Measurements from ENCODE around the gene SPA17.

The SPA17 gene

DNA sequence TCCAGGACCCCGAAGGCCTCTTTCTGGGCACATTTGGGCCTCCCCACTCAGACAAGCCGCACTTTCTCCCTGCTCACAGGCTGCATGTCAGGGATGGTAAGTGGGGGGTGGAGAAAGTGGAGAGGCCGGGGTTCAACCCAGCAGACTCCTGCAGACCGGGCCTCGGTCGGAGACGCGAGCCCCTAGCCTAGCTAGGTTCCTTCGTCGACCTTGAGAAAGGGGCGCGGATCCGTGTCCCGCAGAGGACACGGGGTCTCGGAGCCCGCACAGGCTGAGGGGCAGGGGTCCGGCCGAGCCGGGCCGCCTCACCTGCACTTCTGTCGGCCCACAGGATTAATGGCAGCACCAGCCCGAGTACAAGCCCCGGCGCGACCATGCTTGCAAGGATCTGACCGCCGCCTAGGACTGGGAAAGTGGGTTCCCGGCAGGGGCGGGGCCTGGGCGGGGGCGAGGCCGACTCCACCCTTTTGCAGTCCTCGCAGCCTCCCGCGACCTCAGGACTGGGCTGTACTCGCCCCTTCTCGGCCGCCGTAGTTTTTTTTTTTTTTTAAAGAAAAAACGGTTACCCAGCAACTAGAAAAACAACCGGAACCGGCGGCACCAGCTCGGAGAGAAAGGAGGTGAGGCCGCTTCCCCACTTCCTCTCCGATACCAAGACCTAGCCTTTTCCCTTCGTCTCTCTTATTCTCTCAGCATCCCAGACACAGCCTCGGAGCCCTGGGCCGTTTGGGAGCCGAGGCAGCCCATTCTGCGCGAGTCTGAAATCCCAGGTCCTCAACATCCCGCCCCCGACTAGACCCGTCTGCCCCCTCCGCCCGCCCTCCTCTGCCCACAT is at the start of gene SPA17, which contains the start of gene SIAE:
Gene SPA17, plus strand, starts transcription at position 572 of the 835 bp plus-strand sequence. CDS start 1,361 bp downstream, outside the sequence.
Gene SIAE, minus strand, starts transcription at position 407 of the 835 bp plus-strand sequence. Its CDS starts 31 bp downstream, at position 376.
- DNase-seq = peak; percentile 59 to 87

- DNase-seq = no peak
These were observed 48.1 kb upstream of the SPA17 start for GRCh38 chr11:124625504-124626168.

GRCh38 chr11:124627546-124627945 is 46.2 kb upstream of the SPA17 start:
- no peak for DNase-seq

DNA sequence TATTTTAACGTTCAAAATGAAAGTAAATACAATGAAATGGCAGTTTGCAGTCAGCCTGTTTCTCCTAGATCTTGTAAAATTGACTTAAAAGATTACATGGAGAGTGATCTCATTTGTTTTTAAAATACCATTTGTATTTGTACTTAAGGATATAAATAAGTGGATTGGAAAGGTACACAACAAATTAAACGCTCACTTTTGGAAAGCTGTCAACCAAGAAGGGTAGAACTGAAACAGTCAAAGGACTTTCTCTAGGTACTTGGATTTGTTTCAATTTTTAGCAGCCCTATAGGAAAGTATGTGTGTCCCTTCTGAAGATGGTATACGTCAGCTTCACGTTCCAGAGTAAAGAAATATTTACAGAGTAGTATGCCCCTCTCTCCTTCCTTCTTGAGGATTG is 43.7 kb upstream of the SPA17 start:
- DNase-seq = no peak

GRCh38 chr11:124633355-124633754 is 40.3 kb upstream of the SPA17 start:
- no peak for DNase-seq

GRCh38 chr11:124635932-124636331 is 37.8 kb upstream of the SPA17 start:
- DNase-seq = no peak

- DNase-seq = no peak
These were observed 35.2 kb upstream of the SPA17 start for GRCh38 chr11:124638500-124638899.

- no peak for DNase-seq
These were observed 34.5 kb upstream of the SPA17 start for GRCh38 chr11:124639186-124639585.

- no peak for DNase-seq
These were observed 33.0 kb upstream of the SPA17 start for GRCh38 chr11:124640666-124641065.

GRCh38 chr11:124642628-124643027 is 31.1 kb upstream of the SPA17 start:
- no peak for DNase-seq

DNA sequence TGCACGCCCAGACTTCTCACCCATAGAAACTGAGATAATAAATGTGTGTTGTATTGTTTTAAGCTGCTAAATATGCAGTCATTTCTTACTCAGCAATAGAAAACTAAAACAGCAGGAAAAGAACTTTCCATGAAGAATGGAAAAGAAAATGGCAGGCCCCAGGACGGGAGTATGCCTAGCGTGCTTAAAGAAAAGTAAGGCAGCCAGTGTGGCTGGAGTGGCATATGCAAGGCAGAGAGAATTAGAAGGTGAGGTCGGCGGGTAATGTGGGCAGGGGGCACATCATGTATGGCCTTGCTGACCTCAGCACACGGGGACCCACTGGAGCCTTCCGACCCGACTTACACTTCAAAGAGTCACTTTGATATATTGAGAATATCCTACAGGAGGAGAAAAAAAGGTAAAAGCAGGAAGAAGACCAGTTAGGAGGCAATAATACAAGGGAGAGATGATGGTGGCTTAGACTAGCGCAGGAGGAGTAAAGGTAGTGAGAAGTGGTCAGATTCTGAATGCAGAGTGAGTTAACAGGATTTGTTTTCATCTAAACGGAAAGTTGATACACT is 30.6 kb upstream of the SPA17 start:
- no peak for DNase-seq

- no peak for DNase-seq
These were observed 29.9 kb upstream of the SPA17 start for GRCh38 chr11:124643605-124644425.

DNA sequence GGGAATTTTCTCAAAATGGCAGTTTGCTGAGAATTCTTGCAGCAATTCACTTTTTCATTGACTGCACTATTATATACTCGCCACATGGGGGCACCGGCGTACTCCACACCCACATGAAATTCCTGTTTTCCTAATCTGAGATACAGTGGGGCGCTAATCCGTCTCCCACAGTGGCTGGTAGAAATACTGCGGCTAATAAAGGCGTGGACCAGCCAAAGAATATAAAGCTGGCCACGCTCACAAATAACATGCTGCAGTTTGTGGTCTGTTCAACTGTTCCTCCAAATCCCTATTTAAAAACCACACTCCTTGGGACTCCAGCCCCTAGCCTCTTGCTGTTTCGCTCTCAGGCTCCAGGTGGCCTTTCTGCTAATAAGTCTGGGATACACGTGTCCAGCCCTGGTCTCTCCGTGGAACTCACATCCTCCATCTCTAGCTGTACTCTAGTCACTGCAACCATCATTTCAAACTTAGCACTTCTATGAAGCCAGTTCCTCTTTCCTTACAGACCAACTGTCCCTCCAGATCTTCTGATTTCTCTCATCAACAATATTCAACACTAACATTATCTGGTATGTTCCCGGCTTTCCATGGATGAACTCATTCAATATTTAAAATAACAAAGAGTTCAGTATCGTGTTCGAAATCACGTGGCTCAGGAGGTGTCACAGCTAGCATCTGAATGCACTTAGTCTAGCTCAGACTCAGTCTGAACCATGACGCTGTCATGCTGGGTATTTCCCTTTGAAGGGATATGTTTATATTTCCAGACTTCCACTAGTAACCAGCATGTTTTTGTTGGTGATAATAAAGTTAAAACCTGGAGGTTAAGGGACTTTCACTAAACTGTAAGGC is 29.1 kb upstream of the SPA17 start:
- peak; percentile 69 to 73 for DNase-seq

- no peak for DNase-seq
These were observed 27.6 kb upstream of the SPA17 start for GRCh38 chr11:124646148-124646547.

- DNase-seq = no peak
These were observed 25.1 kb upstream of the SPA17 start for GRCh38 chr11:124648610-124649009.

GRCh38 chr11:124656774-124657630 is 16.7 kb upstream of the SPA17 start:
- no peak for DNase-seq

DNA sequence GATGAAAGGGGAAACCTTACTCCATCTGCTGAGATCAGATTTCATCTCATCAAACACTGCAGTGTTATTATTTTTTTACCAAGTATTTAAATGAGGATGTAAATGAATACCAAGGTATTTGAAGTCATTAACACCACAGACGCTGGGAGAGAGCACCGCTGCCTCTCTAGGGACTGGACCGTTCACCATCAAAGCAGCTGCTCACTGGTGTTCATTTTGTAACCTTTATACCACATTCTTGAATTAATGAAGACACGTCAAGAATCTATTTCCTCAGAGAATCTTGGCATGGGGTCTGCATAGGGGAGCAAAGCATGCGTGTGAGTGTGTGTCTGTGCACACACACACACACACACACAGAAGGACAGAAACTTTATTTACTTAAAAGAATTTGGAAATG is 15.8 kb upstream of the SPA17 start:
- no peak for DNase-seq

- no peak for DNase-seq
These were observed 15.2 kb upstream of the SPA17 start for GRCh38 chr11:124658501-124658900.

DNA sequence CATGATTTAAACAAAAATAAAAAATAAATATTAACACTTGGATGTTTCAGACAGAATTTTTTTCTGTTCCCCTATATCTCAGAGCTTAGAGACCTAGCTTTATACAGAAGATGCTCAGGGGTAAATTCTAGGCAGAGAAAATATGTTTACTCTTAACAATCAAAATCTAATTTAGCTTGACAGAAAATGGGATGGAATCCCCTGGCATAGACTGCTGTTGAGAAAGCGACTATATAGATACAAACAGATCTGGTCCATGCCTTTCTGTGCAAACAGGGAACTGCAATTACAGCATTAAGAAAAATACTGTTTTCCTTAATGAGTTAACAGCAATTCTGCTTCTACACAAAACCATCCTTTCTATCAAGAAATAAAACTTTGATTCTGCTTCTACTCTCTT is 14.7 kb upstream of the SPA17 start:
- no peak for DNase-seq

DNA sequence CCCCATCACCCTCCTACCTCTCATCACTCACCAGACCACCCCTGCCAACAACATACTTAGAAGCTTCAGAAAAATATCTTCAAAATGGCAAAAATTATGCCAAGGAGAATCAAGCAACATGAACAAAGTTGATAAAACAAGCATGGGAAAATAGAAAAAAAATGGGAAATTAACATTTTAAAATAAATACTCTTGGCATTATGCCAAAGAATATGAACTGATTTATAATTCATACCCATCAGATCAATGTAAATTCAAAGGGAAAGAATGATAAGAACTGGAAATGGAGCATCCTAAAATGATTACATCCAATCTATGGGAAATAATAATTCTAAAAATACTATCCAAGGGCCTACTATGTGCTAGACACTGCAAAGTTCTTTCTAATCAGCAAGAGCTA is 12.2 kb upstream of the SPA17 start:
- no peak for DNase-seq

GRCh38 chr11:124662106-124662505 is 11.6 kb upstream of the SPA17 start:
- DNase-seq = no peak
